ENCODE results near the gene RPS6KA6.

Gene RPS6KA6

DNA sequence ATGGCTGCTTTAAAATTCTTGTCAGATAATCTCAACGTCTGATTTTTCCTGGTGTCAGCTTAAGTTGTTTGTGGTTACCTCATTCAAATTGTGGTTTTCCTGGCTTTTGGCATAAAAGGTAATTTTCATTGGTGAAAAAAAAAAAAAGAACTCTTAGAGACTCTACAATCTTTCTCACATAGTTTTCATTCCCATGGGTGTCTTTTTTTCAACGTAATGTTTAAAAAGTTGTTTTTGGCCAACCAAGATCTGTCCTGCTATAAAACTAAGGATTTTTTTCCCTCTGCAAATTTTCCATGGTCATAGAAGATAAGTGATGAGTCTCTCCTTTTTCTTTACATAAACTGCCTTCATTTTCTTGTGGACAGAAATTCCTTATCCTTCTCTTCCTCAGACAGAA is 28.9 kb upstream of the RPS6KA6 start:
- no peak overlapping the region for H3K4me3 ChIP-seq (replicated peaks in 1 of 2; ENCODE audit: low read depth in 2 of 2, low read length in 2 of 2)
- TF ChIP-seq, protein P1, sequence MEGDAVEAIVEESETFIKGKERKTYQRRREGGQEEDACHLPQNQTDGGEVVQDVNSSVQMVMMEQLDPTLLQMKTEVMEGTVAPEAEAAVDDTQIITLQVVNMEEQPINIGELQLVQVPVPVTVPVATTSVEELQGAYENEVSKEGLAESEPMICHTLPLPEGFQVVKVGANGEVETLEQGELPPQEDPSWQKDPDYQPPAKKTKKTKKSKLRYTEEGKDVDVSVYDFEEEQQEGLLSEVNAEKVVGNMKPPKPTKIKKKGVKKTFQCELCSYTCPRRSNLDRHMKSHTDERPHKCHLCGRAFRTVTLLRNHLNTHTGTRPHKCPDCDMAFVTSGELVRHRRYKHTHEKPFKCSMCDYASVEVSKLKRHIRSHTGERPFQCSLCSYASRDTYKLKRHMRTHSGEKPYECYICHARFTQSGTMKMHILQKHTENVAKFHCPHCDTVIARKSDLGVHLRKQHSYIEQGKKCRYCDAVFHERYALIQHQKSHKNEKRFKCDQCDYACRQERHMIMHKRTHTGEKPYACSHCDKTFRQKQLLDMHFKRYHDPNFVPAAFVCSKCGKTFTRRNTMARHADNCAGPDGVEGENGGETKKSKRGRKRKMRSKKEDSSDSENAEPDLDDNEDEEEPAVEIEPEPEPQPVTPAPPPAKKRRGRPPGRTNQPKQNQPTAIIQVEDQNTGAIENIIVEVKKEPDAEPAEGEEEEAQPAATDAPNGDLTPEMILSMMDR (IDR thresholded peaks at IDR 0.05; ENCODE audit: low read depth, low read length) = no peak
- no peak for DNase-seq (ENCODE audit: low read depth in 2 of 2)

DNA sequence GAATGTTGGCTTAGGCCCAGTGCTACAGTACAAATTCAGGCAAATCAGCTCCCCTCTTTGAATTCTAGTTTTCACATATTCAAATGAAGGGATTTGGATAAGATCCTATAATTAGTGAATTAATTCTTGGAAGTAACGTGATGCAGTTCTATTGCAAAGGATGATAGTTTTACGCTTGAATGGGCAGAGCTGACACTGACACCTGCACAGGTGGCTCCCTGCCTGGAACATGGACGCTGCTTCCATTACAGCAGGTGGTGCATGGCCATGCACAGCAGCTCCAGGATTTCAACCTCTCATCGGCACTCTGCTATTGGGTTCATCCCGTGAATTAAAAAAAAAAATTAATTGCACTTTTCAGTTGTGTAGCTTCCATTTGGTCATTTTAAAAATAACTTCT is 28.4 kb upstream of the RPS6KA6 start:
- H3K4me3 ChIP-seq (replicated peaks in 1 of 2; ENCODE audit: low read depth in 2 of 2, low read length in 2 of 2) = no peak overlapping the region
- TF ChIP-seq, protein P1 (IDR thresholded peaks at IDR 0.05; ENCODE audit: low read depth, low read length) = no peak
- DNase-seq (ENCODE audit: low read depth in 2 of 2) = no peak

DNA sequence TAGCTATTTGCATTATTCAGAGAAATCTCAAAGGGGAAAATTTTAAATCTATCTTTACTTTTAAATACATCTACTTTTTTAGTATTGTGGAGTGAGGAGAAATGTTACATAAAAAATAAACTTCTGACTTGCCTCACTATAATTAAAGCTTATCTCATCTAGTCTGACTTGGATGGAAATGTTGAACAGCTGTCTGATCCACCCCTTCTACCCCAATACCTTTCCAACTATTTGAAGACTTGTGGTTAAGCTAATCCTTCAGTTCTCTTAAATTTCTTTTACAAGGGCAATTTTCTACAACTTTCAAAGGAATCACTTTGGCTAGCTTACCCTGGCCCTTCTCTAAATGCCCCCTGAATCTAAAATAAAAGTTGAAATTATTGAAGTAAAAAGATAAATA is 17.3 kb upstream of the RPS6KA6 start:
- TF ChIP-seq, protein P1 (IDR thresholded peaks at IDR 0.05; ENCODE audit: low read depth, low read length) = no peak
- no peak for DNase-seq (ENCODE audit: low read depth in 2 of 2)
- no peak overlapping the region for H3K4me3 ChIP-seq (replicated peaks in 1 of 2; ENCODE audit: low read depth in 2 of 2, low read length in 2 of 2)

DNA sequence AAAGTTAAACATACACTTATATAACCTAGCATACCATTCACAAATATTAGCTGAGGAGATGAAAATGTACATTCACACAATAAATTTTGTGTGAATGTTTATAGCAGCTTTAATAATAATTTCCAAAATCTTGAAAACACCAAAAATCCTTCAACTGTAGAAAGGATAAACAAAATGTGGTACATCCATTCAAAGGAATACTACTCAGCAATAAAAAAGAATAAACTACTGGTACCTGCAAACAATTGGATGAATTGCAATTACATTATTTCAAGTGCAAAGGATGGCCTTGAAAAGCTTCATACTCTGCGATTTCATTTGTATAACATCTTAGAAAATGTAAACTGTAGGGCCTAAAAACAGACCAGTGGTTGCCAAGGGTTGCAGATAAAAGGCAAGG is 11.7 kb upstream of the RPS6KA6 start:
- DNase-seq (ENCODE audit: low read depth in 2 of 2) = no peak
- H3K4me3 ChIP-seq (replicated peaks in 1 of 2; ENCODE audit: low read depth in 2 of 2, low read length in 2 of 2) = no peak overlapping the region
- TF ChIP-seq, protein P1 (IDR thresholded peaks at IDR 0.05; ENCODE audit: low read depth, low read length) = no peak

DNA sequence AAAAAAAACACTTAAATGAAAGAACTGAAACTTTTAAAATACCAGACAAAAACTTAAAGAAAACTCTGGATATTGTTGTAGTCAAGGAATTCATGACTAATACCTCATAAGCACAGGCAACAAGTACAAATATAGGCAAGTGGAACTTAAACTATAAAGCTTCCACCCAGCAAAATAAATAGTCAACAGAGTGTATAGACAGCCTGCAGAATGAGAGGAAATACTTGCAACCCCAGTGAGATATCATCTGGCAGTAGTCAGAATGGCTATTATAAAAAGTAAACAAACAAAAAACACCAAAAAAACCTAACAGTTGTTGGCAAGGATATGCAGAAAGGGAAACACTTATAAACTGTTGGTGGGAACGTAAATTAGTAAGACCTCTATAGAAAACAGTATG is 9.6 kb upstream of the RPS6KA6 start:
- no peak overlapping the region for H3K4me3 ChIP-seq (replicated peaks in 1 of 2; ENCODE audit: low read depth in 2 of 2, low read length in 2 of 2)
- DNase-seq (ENCODE audit: low read depth in 2 of 2) = no peak
- TF ChIP-seq, protein P1 (IDR thresholded peaks at IDR 0.05; ENCODE audit: low read depth, low read length) = no peak

- TF ChIP-seq, protein P1 (IDR thresholded peaks at IDR 0.05; ENCODE audit: low read depth, low read length) = no peak
- DNase-seq (ENCODE audit: low read depth in 2 of 2) = no peak
Observed at GRCh38 chrX:84192006-84192405, 4.0 kb upstream of the RPS6KA6 start.

DNA sequence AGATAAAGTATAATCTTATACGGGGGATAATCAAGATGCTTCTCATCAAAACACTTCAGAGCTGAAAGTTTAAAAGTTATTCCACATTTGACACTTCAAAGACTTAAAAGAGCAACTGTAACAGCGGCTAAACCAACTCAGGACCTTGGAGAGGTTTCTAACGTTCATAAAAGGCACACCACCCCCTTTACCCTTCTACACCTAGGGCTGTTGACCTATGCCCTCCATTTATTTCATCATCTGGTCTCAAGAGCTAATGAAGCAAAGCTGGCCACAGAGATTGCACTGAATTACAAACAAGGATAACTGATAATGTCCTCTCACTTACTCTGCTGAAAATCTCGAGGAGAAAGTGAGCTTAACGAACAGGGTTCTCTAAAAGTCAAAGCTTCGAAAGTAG is 1.1 kb upstream of the RPS6KA6 start:
- H3K4me3 ChIP-seq (replicated peaks in 1 of 2; ENCODE audit: low read depth in 2 of 2, low read length in 2 of 2) = no peak overlapping the region
- TF ChIP-seq, protein P1 (IDR thresholded peaks at IDR 0.05; ENCODE audit: low read depth, low read length) = no peak
- no peak for DNase-seq (ENCODE audit: low read depth in 2 of 2)

More at GRCh38 chrX:84192006-84192405, 4.0 kb upstream of the RPS6KA6 start:
- H3K4me3 ChIP-seq (replicated peaks in 1 of 2; ENCODE audit: low read depth in 2 of 2, low read length in 2 of 2) = no peak overlapping the region

All from cardiac fibroblast (primary cell).